GM23338 (cell line): ENCODE measurements around the gene TAF4. TPM values are rescaled to one million over a fixed set of nuclear protein-coding genes. Genes with fewer than 3 reads are reported as not detected.

Experiments
- ATAC-seq: fragments of 200-7000 bp; cut with Tn5 transposase; 3 replicates; pipeline ENCODE4 v1.9.1; 2020
- DNase-seq: peaks from one replicate; pipeline ENCODE4 v3.0.0-alpha.2; 2015; ENCODE audit warnings: low spot score
- H2AFZ ChIP-seq: fragments of 200-600 bp; sonication (generic); 2 replicates; pipeline ENCODE4 v1.8.0; 2016; ENCODE audit warnings: antibody characterized with exemption, mild to moderate bottlenecking, moderate library complexity
- H3F3A ChIP-seq: fragments of 200-600 bp; sonication (generic); replicated peaks from 2 replicates; pipeline ENCODE4 v1.8.0; 2017; ENCODE audit warnings: antibody characterized with exemption, mixed run types, low read depth
- H3K27ac ChIP-seq: fragments of 200-600 bp; sonication (generic); 2 replicates; pipeline ENCODE4 v1.6.1; 2016; ENCODE audit warnings: low read depth
- H3K27me3 ChIP-seq: fragments of 200-600 bp; sonication (generic); 2 replicates; pipeline ENCODE4 v1.8.0; 2016; ENCODE audit warnings: mild to moderate bottlenecking, mixed run types, moderate library complexity; ENCODE audit not compliant: insufficient read depth
- H3K36me3 ChIP-seq: fragments of 200-600 bp; sonication (generic); 2 replicates; pipeline ENCODE4 v1.8.0; 2016; ENCODE audit warnings: mild to moderate bottlenecking; ENCODE audit not compliant: insufficient read depth
- H3K4me1 ChIP-seq: fragments of 200-600 bp; sonication (generic); 2 replicates; pipeline ENCODE4 v1.8.0; 2016; ENCODE audit warnings: mild to moderate bottlenecking, moderate library complexity; ENCODE audit not compliant: insufficient read depth
- H3K4me2 ChIP-seq: fragments of 200-600 bp; sonication (generic); 2 replicates; pipeline ENCODE4 v1.7.1; 2017; ENCODE audit warnings: mixed run types
- H3K4me3 ChIP-seq: fragments of 200-600 bp; sonication (generic); 2 replicates; pipeline ENCODE4 v1.6.1; 2016; ENCODE audit warnings: mixed run types
- H3K79me2 ChIP-seq: fragments of 200-600 bp; sonication (generic); replicated peaks from 2 replicates; pipeline ENCODE4 v1.8.0; 2017; ENCODE audit warnings: mild to moderate bottlenecking; ENCODE audit not compliant: insufficient read depth
- H3K9me2 ChIP-seq: fragments of 200-600 bp; sonication (generic); 2 replicates; pipeline ENCODE4 v1.8.0; 2017; ENCODE audit not compliant: insufficient read depth
- H4K20me1 ChIP-seq: fragments of 200-600 bp; sonication (generic); replicated peaks from 2 replicates; pipeline ENCODE4 v1.8.0; 2017; ENCODE audit warnings: mild to moderate bottlenecking; ENCODE audit not compliant: insufficient read depth
- H3K27ac Mint-ChIP-seq: 2 replicates; pipeline ENCODE4 v1.8.0; 2020; ENCODE audit warnings: inconsistent platforms, mild to moderate bottlenecking, moderate library complexity, mixed read lengths
- H3K27me3 Mint-ChIP-seq: 3 replicates; pipeline ENCODE4 v1.8.0; 2022; ENCODE audit warnings: low read depth, mild to moderate bottlenecking, moderate library complexity, mixed read lengths, inconsistent platforms; ENCODE audit not compliant: insufficient read depth, poor library complexity
- H3K36me3 Mint-ChIP-seq: 3 replicates; pipeline ENCODE4 v1.8.0; 2021; ENCODE audit warnings: low read depth, mild to moderate bottlenecking, inconsistent platforms, moderate library complexity, mixed read lengths
- H3K4me1 Mint-ChIP-seq: 3 replicates; pipeline ENCODE4 v1.8.0; 2020; ENCODE audit warnings: mild to moderate bottlenecking, inconsistent platforms, mixed read lengths
- H3K4me3 Mint-ChIP-seq: 3 replicates; pipeline ENCODE4 v1.8.0; 2021; ENCODE audit warnings: moderate library complexity, mild to moderate bottlenecking, inconsistent platforms, mixed read lengths
- H3K9me3 Mint-ChIP-seq: 3 replicates; pipeline ENCODE4 v1.8.0; 2020; ENCODE audit warnings: moderate library complexity, mild to moderate bottlenecking, inconsistent platforms, mixed read lengths
- CREB1 ChIP-seq: fragments of 250-450 bp; sonication (Bioruptor Pico); IDR thresholded peaks from 2 replicates; pipeline ENCODE4 v1.5.0; 2020; ENCODE audit warnings: low read depth, mild to moderate bottlenecking, moderate library complexity
- CTCF ChIP-seq, 2 experiments: fragments of 200-600 bp in 1 of 2; sonication (generic) in 1 of 2; conservative IDR thresholded peaks; 2 replicates each; pipeline versions ENCODE4 v1.5.1 to v1.6.1; 2016 to 2017; ENCODE audit warnings: antibody characterized with exemption in 2 of 2, low read depth in 2 of 2, mild to moderate bottlenecking in 2 of 2, moderate library complexity in 1 of 2
- EZH2 ChIP-seq: fragments of 200-600 bp; sonication (generic); IDR thresholded peaks from one replicate; pipeline ENCODE4 v1.8.0; 2017; ENCODE audit warnings: antibody characterized with exemption, mild to moderate bottlenecking, low read depth; ENCODE audit not compliant: unreplicated experiment
- EZH2phosphoT487 ChIP-seq: fragments of 200-600 bp; sonication (generic); IDR thresholded peaks from one replicate; pipeline ENCODE4 v1.8.1; 2018; ENCODE audit warnings: antibody characterized with exemption; ENCODE audit not compliant: unreplicated experiment
- NANOG ChIP-seq: IDR thresholded peaks from 2 replicates; pipeline ENCODE4 v1.6.1; 2016; ENCODE audit warnings: antibody characterized with exemption, borderline replicate concordance
- POLR2AphosphoS5 ChIP-seq: IDR thresholded peaks from 2 replicates; pipeline ENCODE4 v1.6.1; 2016; ENCODE audit warnings: antibody characterized with exemption, low read depth
- STAT1 ChIP-seq: IDR thresholded peaks from one replicate; pipeline ENCODE4 v1.6.1; 2016; ENCODE audit warnings: antibody characterized with exemption; ENCODE audit not compliant: unreplicated experiment
- ZNF114 ChIP-seq: fragments of 250-450 bp; sonication (Bioruptor Pico); IDR thresholded peaks from 2 replicates; pipeline ENCODE4 v1.5.0; 2020; ENCODE audit warnings: mild to moderate bottlenecking, moderate library complexity
- ZNF331 ChIP-seq: fragments of 250-450 bp; sonication (Bioruptor Pico); IDR thresholded peaks from 2 replicates; pipeline ENCODE4 v1.5.0; 2020; ENCODE audit warnings: low read depth, mild to moderate bottlenecking, moderate library complexity
- polyA plus RNA-seq: library from polyadenylated mRNA; unstranded; fragments of >200 nt; fragmentation: Nextera tagmentation; extraction: Ambion mirVana; gene quantifications from 2 replicates; pipeline ENCODE4 v1.2.1, GENCODE V29; 2016
- total RNA-seq: library from RNA; depleted of rRNA; stranded (reverse); fragments of >200 nt; shearing (Covaris generic); gene quantifications from 2 replicates; pipeline ENCODE4 v1.2.3, GENCODE V29; 2014
- TF ChIP-seq, protein P1 (sequence below): IDR thresholded peaks from one replicate; pipeline ENCODE4 v1.6.1; 2018; ENCODE audit warnings: antibody characterized with exemption; ENCODE audit not compliant: unreplicated experiment
- TF ChIP-seq, protein P2 (sequence below): IDR thresholded peaks from 2 replicates; pipeline ENCODE4 v1.6.1; 2016; ENCODE audit warnings: antibody characterized with exemption

Gene TAF4
- total and polyA plus RNA-seq, 2 experiments from 2014 or later: 7.2 to 60.0 TPM

GRCh38 chr20:61949363-61949713 lies 116.3 kb downstream of the TAF4 start:
- H3K4me1 ChIP-seq: peaks cover 8% of the 10 kb centered on the region
- H3F3A ChIP-seq: no peaks in the 10 kb centered on the region
- no peaks in the 10 kb centered on the region for H3K36me3 ChIP-seq
- Mint-ChIP-seq H3K4me3 (no peak overlapping the region), H3K27me3 (peaks cover 8% of the 10 kb centered on the region), H3K4me1 (peaks cover 20% of the 10 kb centered on the region), H3K9me3 (no peaks in the 10 kb centered on the region; the same call in 1 of the 3 replicates), H3K27ac (no peak overlapping the region), H3K36me3 (no peaks in the 10 kb centered on the region; the same call in 2 of the 3 replicates)
- ATAC-seq (no peak), DNase-seq (no peak)
- H3K9me2 ChIP-seq: no peaks in the 10 kb centered on the region
- H2AFZ ChIP-seq: no peak overlapping the region
- no peak overlapping the region for H3K4me3 ChIP-seq
- H3K79me2 ChIP-seq: no peaks in the 10 kb centered on the region
- H3K27me3 ChIP-seq: no peaks in the 10 kb centered on the region
- no peak overlapping the region for H3K27ac ChIP-seq
- no peak overlapping the region for H3K4me2 ChIP-seq
- TF ChIP-seq NANOG (no peak), STAT1 (no peak), ZNF331 (CRISPR knock-in tag) (no peak), CREB1 (CRISPR knock-in tag) (no peak), CTCF (conservative IDR thresholded peaks at IDR 0.05; ENCODE audit: low read depth in 2 of 2) (no peak), POLR2AphosphoS5 (no peak)
- TF ChIP-seq, protein P1, sequence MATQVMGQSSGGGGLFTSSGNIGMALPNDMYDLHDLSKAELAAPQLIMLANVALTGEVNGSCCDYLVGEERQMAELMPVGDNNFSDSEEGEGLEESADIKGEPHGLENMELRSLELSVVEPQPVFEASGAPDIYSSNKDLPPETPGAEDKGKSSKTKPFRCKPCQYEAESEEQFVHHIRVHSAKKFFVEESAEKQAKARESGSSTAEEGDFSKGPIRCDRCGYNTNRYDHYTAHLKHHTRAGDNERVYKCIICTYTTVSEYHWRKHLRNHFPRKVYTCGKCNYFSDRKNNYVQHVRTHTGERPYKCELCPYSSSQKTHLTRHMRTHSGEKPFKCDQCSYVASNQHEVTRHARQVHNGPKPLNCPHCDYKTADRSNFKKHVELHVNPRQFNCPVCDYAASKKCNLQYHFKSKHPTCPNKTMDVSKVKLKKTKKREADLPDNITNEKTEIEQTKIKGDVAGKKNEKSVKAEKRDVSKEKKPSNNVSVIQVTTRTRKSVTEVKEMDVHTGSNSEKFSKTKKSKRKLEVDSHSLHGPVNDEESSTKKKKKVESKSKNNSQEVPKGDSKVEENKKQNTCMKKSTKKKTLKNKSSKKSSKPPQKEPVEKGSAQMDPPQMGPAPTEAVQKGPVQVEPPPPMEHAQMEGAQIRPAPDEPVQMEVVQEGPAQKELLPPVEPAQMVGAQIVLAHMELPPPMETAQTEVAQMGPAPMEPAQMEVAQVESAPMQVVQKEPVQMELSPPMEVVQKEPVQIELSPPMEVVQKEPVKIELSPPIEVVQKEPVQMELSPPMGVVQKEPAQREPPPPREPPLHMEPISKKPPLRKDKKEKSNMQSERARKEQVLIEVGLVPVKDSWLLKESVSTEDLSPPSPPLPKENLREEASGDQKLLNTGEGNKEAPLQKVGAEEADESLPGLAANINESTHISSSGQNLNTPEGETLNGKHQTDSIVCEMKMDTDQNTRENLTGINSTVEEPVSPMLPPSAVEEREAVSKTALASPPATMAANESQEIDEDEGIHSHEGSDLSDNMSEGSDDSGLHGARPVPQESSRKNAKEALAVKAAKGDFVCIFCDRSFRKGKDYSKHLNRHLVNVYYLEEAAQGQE: no peak
- peaks cover 3% of the 10 kb centered on the region; the same call in 1 of the 2 replicates for H4K20me1 ChIP-seq

DNA sequence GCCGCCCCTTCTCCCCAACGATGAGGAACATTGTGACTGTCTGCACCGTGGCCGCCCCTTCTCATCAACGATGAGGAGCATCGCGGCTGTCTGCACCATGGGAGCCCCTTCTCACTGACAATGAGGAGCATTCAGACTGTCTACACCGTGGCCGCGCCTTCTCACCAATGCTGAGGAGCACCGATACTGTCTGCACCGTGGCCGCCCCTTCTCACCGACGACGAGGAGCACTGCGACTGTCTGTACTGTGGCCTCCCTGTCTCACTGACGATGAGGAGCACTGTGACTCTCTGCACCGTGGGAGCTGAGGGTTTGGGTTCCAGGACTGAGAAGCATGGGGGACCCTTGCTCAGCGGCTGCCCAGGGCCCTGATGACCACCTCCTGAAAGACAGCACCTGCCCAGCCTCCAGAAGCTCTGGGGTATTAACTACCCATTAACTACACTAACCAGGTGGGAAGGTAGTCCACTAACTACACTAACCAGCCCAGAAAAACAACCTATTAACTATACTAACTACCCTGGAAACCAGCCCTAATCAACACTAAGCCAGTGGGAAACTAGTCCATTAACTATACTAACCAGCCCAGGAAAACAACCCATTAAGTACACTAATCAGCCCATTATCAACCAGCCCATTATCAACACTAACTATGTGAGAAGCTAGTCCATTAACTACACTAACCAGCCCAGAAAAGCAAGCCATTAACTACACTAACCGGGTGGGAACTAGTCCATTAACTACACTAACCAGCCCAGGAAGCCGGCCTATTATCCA lies 116.9 kb downstream of the TAF4 start:
- Mint-ChIP-seq H3K9me3 (no peaks in the 10 kb centered on the region; the same call in 1 of the 3 replicates), H3K4me3 (no peak overlapping the region; the same call in 2 of the 3 replicates), H3K27ac (no peak overlapping the region), H3K4me1 (peaks cover 20% of the 10 kb centered on the region), H3K36me3 (no peaks in the 10 kb centered on the region; the same call in 2 of the 3 replicates), H3K27me3 (peaks cover 7% of the 10 kb centered on the region)
- Histone ChIP-seq H3K36me3 (no peaks in the 10 kb centered on the region), H3K27me3 (no peaks in the 10 kb centered on the region), H3F3A (no peaks in the 10 kb centered on the region), H3K79me2 (no peaks in the 10 kb centered on the region), H2AFZ (no peak overlapping the region), H3K27ac (no peak overlapping the region), H4K20me1 (peaks cover 3% of the 10 kb centered on the region; the same call in 1 of the 2 replicates), H3K4me1 (peaks cover 8% of the 10 kb centered on the region), H3K4me2 (no peak overlapping the region), H3K4me3 (no peak overlapping the region), H3K9me2 (no peaks in the 10 kb centered on the region)
- ATAC-seq (no peak), DNase-seq (no peak)
- TF ChIP-seq STAT1 (no peak), EZH2 (no peak), NANOG (no peak), ZNF114 (no peak), EZH2phosphoT487 (no peak), CTCF (conservative IDR thresholded peaks at IDR 0.05; ENCODE audit: low read depth in 2 of 2) (no peak), ZNF331 (CRISPR knock-in tag) (no peak), POLR2AphosphoS5 (no peak)
- TF ChIP-seq, protein P2, sequence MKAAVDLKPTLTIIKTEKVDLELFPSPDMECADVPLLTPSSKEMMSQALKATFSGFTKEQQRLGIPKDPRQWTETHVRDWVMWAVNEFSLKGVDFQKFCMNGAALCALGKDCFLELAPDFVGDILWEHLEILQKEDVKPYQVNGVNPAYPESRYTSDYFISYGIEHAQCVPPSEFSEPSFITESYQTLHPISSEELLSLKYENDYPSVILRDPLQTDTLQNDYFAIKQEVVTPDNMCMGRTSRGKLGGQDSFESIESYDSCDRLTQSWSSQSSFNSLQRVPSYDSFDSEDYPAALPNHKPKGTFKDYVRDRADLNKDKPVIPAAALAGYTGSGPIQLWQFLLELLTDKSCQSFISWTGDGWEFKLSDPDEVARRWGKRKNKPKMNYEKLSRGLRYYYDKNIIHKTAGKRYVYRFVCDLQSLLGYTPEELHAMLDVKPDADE: no peak
